HepG2 (cell line): Measurements from ENCODE around the gene TLR2. TPM values are rescaled to one million over a fixed set of nuclear protein-coding genes. Genes with fewer than 3 reads are reported as not detected.

ENCODE experiments used
- ATAC-seq: fragments of 200-7000 bp; cut with Tn5 transposase; 3 replicates; pipeline ENCODE4 v1.9.1; 2020; ENCODE audit warnings: mild to moderate bottlenecking, moderate library complexity
- BruUV-seq: library from RNA; stranded (reverse); fragments of 400-500 nt; replicated peaks from 2 replicates; lab custom pipeline; 2021; lab: Mats Ljungman, UMichigan
- CTCF ChIA-PET: fragments of 300-600 bp; formaldehyde crosslinking; extraction: SDS; loops from one replicate; lab custom pipeline; 2021; ENCODE audit warnings: low total read pairs, inconsistent platforms, low intra/inter-chr PET ratio; lab: Yijun Ruan, JAX
- POLR2A ChIA-PET: fragments of 350-600 bp; sonication (Branson Sonifier 250); formaldehyde crosslinking; loops from one replicate; lab custom pipeline; 2020; ENCODE audit warnings: antibody characterized with exemption, inconsistent platforms; lab: Yijun Ruan, JAX
- DNase-seq: peaks from one replicate; pipeline ENCODE4 v3.0.0-alpha.2; 2015; ENCODE audit warnings: low spot score
- FAIRE-seq: peaks from 3 replicates; lab custom pipeline; 2011; peaks lifted over from hg19 to GRCh38; lab: Jason Lieb, UNC
- H2AFZ ChIP-seq: one replicate; pipeline ENCODE4 v1.6.1; 2011; ENCODE audit warnings: low read length, inconsistent platforms
- H3K27ac ChIP-seq: fragments of 300-600 bp; 3 replicates; pipeline ENCODE4 v1.8.0; 2011; ENCODE audit warnings: mixed run types, mild to moderate bottlenecking, mixed read lengths, low read length, inconsistent platforms; ENCODE audit not compliant: insufficient read depth; ENCODE audit errors: extremely low read length
- H3K27me3 ChIP-seq, 2 experiments: fragments of 200-600 bp in 1 of 2; 2 replicates in 1 of 2; 3 replicates in 1 of 2; pipeline versions ENCODE4 v1.6.0 to v1.8.0; 2011; ENCODE audit warnings: low read length in 2 of 2, mild to moderate bottlenecking in 2 of 2, moderate library complexity in 2 of 2, inconsistent platforms in 1 of 2; ENCODE audit not compliant: insufficient read depth in 2 of 2, control insufficient read depth in 1 of 2
- H3K36me3 ChIP-seq, 2 experiments: fragments of 200-600 bp in 1 of 2; replicated peaks in 1 of 2; 2 replicates in 1 of 2; 3 replicates in 1 of 2; pipeline versions ENCODE4 v1.5.1 to v1.8.0; 2011; ENCODE audit warnings: low read length in 2 of 2, inconsistent platforms in 1 of 2; ENCODE audit not compliant: insufficient read depth in 2 of 2, control insufficient read depth in 1 of 2
- H3K4me1 ChIP-seq: 2 replicates; pipeline ENCODE4 v1.5.1; 2012; ENCODE audit warnings: low read length, inconsistent platforms; ENCODE audit not compliant: insufficient read depth
- H3K4me2 ChIP-seq: 2 replicates; pipeline ENCODE4 v1.6.0; 2011; ENCODE audit warnings: low read depth, low read length, inconsistent platforms
- H3K4me3 ChIP-seq, 3 experiments: fragments of 200-600 bp in 1 of 3; sonication (generic), shearing (Covaris generic) in 1 of 3; replicated peaks in 1 of 3; 2 replicates each; pipeline ENCODE4 v1.5.1; 2011 to 2016; ENCODE audit warnings: low read length in 3 of 3, inconsistent platforms in 2 of 3, low read depth in 2 of 3, mild to moderate bottlenecking in 2 of 3, control low read depth in 1 of 3, mixed read lengths in 1 of 3; ENCODE audit not compliant: insufficient read depth in 1 of 3
- H3K79me2 ChIP-seq: one replicate; pipeline ENCODE4 v1.6.1; 2011; ENCODE audit warnings: low read length, inconsistent platforms; ENCODE audit not compliant: insufficient read depth
- H3K9ac ChIP-seq: 2 replicates; pipeline ENCODE4 v1.6.0; 2011; ENCODE audit warnings: mild to moderate bottlenecking, low read depth, low read length, inconsistent platforms; ENCODE audit not compliant: insufficient read depth
- H3K9me3 ChIP-seq: 2 replicates; pipeline ENCODE4 v1.5.1; 2012; ENCODE audit warnings: mild to moderate bottlenecking, low read length
- H4K20me1 ChIP-seq: 2 replicates; pipeline ENCODE4 v1.6.0; 2011; ENCODE audit warnings: inconsistent platforms, mild to moderate bottlenecking, low read length, moderate library complexity; ENCODE audit not compliant: insufficient read depth
- FOXJ3 ChIP-seq: sonication (generic); formaldehyde crosslinking; IDR thresholded peaks from 2 replicates; pipeline ENCODE4 v1.4.0; 2020; ENCODE audit warnings: missing genetic modification reagents, mild to moderate bottlenecking, borderline replicate concordance
- FUBP1 ChIP-seq: sonication (generic); formaldehyde crosslinking; IDR thresholded peaks from 2 replicates; pipeline ENCODE4 v1.5.1; 2020; ENCODE audit warnings: missing genetic modification reagents, mild to moderate bottlenecking, borderline replicate concordance
- NAIF1 ChIP-seq: sonication (generic); formaldehyde crosslinking; IDR thresholded peaks from 2 replicates; pipeline ENCODE4 v1.5.0; 2020; ENCODE audit warnings: mild to moderate bottlenecking, missing genetic modification reagents, borderline replicate concordance
- PBX2 ChIP-seq: IDR thresholded peaks from 2 replicates; pipeline ENCODE4 v1.6.1; 2016; ENCODE audit warnings: control low read depth
- PLRG1 ChIP-seq: fragments of 450-650 bp; conservative IDR thresholded peaks from 2 replicates; pipeline ENCODE4 v1.6.1; 2016
- PRPF4 ChIP-seq: fragments of 200-400 bp; formaldehyde crosslinking; IDR thresholded peaks from 2 replicates; pipeline ENCODE4 v1.6.1; 2016; ENCODE audit warnings: low read length, low read depth; ENCODE audit not compliant: poor library complexity, severe bottlenecking
- SP4 ChIP-seq: sonication (generic); formaldehyde crosslinking; IDR thresholded peaks from 2 replicates; pipeline ENCODE4 v1.8.1; 2023; ENCODE audit warnings: mild to moderate bottlenecking, missing genetic modification reagents
- THAP11 ChIP-seq: IDR thresholded peaks from 2 replicates; pipeline ENCODE4 v1.6.1; 2016; ENCODE audit warnings: missing biosample characterization, missing genetic modification reagents
- ZBTB10 ChIP-seq: sonication (generic); formaldehyde crosslinking; IDR thresholded peaks from 2 replicates; pipeline ENCODE4 v1.4.0; 2020; ENCODE audit warnings: missing genetic modification reagents, borderline replicate concordance
- ZFP36 ChIP-seq: fragments of 150-350 bp; IDR thresholded peaks from 2 replicates; pipeline ENCODE4 v1.6.1; 2018; ENCODE audit warnings: borderline replicate concordance, low read length, low read depth; ENCODE audit not compliant: partially characterized antibody
- ZNF567 ChIP-seq: sonication (generic); formaldehyde crosslinking; IDR thresholded peaks from 2 replicates; pipeline ENCODE4 v1.8.1; 2023; ENCODE audit warnings: mild to moderate bottlenecking, missing genetic modification reagents, borderline replicate concordance
- ZSCAN21 ChIP-seq: sonication (generic); formaldehyde crosslinking; IDR thresholded peaks from 2 replicates; pipeline ENCODE4 v1.8.0; 2022; ENCODE audit warnings: mild to moderate bottlenecking, missing genetic modification reagents, moderate library complexity, borderline replicate concordance
- WGBS: methylation state at CpG from one replicate; pipeline ENCODE4 v1.1.6; 2017; ENCODE audit warnings: low lambda C conversion rate; 5-methylcytosine and 5-hydroxymethylcytosine counted together
- in situ Hi-C: cut with HindIII; loops from 2 replicates; pipeline ENCODE4 v1.10.0; 2017; ENCODE audit warnings: low pct_unique_long_range_greater_than_20kb; ENCODE audit not compliant: extremely low pct_ligation_motif_present
- intact Hi-C: fragments of 100-400 bp; cut with micrococcal nuclease; formaldehyde crosslinking; loops from one replicate; pipeline ENCODE4 v1.10.0; 2022; ENCODE audit not compliant: unreplicated experiment
- polyA plus RNA-seq, 8 experiments: library from polyadenylated mRNA; depleted of rRNA in 3 of 8; stranded (reverse) in 7 of 8; unstranded in 1 of 8; fragments of >200 nt; fragmentation: Illumina TruSeq in 4 of 8; extraction: Trizol in 4 of 8; gene quantifications; 2 replicates each; pipeline versions ENCODE4 v1.2.1 to v1.2.3, GENCODE V29; 2011 to 2016; ENCODE audit warnings: low read depth in 4 of 8, missing spikeins in 1 of 8, mixed read lengths in 1 of 8; ENCODE audit not compliant: insufficient read depth in 1 of 8
- total RNA-seq, 5 experiments: library from RNA; depleted of rRNA; stranded (reverse); fragments of >200 nt; fragmentation: Illumina TruSeq; extraction: Trizol; gene quantifications; 2 replicates each; pipeline ENCODE4 v1.2.3, GENCODE V29; 2016; ENCODE audit warnings: low read depth in 1 of 5

TLR2 gene
- total and polyA plus RNA-seq, 2 of the 13 experiments (the other 11 are each of a cell fraction or from before 2014, with no cell fraction given) = 0.63 to 0.73 TPM

- H3K4me1 ChIP-seq = no peaks in the 10 kb centered on the region
- TF ChIP-seq FOXJ3 (no peak), PBX2 (CRISPR knock-in tag) (no peak), SP4 (no peak), THAP11 (CRISPR knock-in tag) (no peak), FUBP1 (CRISPR knock-in tag) (no peak), NAIF1 (no peak), PLRG1 (no peak), ZFP36 (no peak), PRPF4 (no peak), ZNF567 (CRISPR knock-in tag) (no peak), ZBTB10 (CRISPR knock-in tag) (no peak), ZSCAN21 (CRISPR knock-in tag) (no peak)
- TF ChIP-seq, all 625 proteins: peak for 0
- H4K20me1 ChIP-seq = no peaks in the 10 kb centered on the region
- H3K9ac ChIP-seq = no peak overlapping the region
- H3K79me2 ChIP-seq = no peaks in the 10 kb centered on the region
- BruUV-seq = no TSS peak
- H3K27ac ChIP-seq = no peak overlapping the region
- FAIRE-seq = no peak
- H3K9me3 ChIP-seq = peaks cover 19% of the 10 kb centered on the region
- POLR2A ChIA-PET = no interaction called here
- in situ Hi-C loops = no loop called here
- DNase-seq = no peak
- no peak overlapping the region for H2AFZ ChIP-seq
- peak overlapping the region in 1 of 3 experiments; percentile 55; a peak in 1 of 6 replicates for H3K4me3 ChIP-seq
- intact Hi-C loops = no loop called here
- H3K27me3 ChIP-seq = peaks cover 0 to 2% of the 10 kb centered on the region in 2 experiments; a peak in 1 of 5 replicates
- no peaks in the 10 kb centered on the region for H3K36me3 ChIP-seq
- CTCF ChIA-PET = no interaction called here
- peak; percentile 71 for ATAC-seq
- 36% methylated on average over 4 of the region's 9 CpGs for WGBS
- peak overlapping the region; percentile 52 for H3K4me2 ChIP-seq
Measured at GRCh38 chr4:153684971-153685371, 891 bp downstream of the TLR2 start.
